NCI-H1105 treated with DMSO at 0.1 percent for 48 hours (cell line): ENCODE measurements around the gene SH3BP4.

Source experiments
- DNase-seq: peaks from one replicate; lab custom pipeline; 2025; lab: John Stamatoyannopoulos, UW

SH3BP4 gene

DNA sequence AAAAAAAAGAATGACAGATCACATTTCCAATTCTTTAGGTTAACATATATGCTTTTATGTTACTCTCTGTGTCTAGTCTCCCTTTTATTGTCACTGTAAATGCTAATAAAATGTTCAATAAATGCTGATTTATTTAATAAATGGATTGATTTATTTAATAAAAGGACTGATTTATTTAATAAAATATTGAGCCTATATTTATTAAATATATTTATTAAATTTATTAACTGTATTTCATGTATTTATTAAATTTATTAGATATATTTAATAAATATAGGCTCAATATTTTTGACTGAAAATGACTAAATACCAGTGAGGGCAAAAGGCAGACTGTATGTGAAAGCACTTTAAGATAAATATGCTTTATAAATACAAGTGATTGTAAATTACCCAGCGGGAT is 142.6 kb downstream of the SH3BP4 start:
- DNase-seq = no peak

DNA sequence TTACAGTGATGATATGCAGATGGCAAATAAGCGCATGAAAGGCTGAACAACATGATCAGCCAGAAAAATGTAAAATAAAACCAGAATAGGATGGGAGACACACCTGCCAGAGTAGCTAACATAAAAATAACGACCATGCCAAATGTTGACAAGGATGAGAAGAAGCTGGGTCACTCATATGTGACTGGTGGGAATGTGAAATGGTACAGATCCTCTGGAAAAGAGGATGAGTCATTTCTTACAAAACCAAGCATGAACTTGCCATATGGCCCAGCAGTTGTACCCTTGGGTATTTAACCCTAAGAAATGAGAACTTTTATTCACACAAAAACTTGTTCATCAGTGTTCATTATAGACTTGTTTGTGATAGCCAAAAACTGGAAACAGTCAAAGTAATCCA is 143.8 kb downstream of the SH3BP4 start:
- DNase-seq = no peak

DNA sequence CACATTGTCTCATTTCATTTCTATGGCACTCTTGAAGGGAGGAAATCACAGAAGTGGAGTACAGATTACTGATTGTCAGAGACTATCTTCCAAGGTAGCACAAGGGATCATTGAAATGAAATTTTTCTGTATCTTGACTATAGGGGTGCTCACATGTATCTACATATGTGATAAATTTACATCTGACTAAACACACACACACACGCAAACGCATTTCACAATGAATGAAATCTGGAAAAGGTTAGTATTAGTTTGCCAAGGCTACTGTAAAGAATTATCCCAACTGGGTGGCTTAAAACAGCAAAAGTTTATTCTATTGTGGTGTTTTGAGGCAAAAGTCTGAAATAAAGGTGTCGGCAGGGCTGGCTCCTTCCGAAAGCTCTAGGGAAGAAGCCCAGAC is 144.6 kb downstream of the SH3BP4 start:
- DNase-seq = no peak

DNA sequence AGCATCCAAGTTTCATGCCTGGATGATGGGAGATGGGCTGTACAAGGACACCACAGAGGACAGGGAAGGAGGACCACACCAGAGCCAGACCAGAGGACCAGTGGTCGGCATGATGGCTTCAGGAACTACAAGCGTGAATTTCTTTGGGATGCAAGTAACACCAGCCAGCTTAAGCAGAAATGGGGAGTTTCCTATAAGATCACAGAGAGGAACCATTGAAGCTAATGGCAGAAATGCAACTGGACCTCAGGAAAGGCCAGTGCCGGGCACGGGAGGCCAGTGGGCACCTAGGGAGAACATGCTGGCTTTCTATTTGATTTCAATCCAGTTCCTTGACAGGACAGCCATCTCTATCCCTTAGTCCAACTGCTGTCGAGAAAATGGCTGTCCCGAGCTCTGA is 145.4 kb downstream of the SH3BP4 start:
- no peak for DNase-seq

DNA sequence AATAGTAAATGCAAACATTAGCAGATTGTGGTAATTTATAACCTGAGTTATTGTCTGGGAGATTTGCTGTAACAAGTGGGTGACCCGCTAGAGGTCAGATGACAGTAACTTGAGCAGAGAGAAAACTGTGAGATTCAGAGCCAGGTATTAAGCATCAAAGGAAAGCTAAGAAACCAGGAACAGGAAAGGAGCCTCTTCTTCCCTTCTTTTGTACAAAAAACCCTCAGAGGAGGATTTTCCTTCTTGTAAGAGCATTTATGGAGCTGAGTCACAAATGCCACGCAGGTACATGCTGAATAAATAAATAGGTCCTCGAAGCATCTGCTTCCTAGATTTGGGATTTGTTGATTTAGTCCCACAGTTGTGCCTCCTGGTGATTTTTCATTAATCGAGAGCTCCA is 146.5 kb downstream of the SH3BP4 start:
- peak; percentile 72 for DNase-seq

DNA sequence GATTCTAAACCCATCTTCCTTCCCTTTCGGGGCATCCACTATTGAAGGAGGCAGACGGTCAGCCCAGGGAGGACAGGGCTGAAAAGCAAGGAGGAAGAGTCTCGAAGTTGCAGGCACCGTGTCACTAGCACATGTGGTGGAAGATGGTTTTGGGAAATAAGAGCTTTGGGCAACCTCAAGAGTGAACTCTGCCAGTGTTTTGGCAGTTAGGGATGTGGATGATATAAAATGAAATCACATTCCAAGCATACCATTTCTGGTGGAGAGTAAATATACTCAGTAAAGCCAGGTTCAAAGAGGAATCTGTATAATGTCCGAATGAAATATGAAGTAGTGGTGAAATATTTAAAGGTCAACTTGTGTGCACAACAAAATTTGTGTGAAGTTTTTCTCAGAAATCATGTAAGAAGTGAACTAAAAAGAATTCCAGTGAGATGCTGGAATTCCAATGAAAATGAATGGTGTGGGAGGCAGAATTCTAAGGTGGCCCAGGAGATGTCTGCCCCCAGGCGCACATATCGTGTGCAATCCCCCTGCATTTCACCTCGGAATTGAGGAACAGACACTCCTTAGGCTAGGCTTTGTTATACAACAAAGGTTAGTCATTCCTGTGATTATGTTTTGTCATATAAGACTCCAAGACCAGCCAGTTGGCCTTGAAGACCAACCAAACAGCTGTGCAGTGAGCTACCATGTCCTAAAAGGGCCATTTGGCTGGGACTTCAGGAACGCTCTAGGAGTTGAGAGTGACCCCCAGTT is 147.1 kb downstream of the SH3BP4 start:
- no peak for DNase-seq

DNA sequence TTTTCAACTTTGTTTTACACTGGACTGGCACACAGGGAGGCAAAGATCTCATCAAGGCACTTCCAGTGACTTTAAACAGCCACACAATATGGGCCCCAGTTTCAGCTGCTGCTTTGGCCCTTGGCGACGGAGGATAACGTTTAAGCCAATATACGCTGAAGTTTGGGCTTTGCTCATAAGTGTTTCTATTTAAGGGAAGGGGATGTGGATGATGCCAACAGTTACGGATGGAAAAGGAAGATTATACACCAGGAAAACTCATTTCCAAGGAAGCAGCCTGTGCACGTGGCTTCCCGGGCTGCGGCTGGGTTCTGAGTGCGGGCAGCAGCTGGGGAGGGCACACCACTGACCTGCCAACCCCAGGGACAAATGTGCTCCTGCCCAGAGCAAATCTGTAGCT is 151.1 kb downstream of the SH3BP4 start:
- DNase-seq = no peak
